C1 segment of cervical spinal cord (tissue), 14 donors: ENCODE data around the gene AP3D1.
"Not testable (repeated sequence)": the region's sequence is repeated elsewhere in the genome, so short reads cannot be mapped to it uniquely, and the experiment has no call there.

Experiments used
- DNase-seq, 14 donors: peaks; one replicate each; lab custom pipeline; 2025; lab: John Stamatoyannopoulos, UW

AP3D1 gene

GRCh38 chr19:2129022-2129421 is 22.3 kb downstream of the AP3D1 start:
- no peak for DNase-seq

GRCh38 chr19:2128252-2128651 is 23.1 kb downstream of the AP3D1 start:
- not testable (repeated sequence) for DNase-seq

- no peak for DNase-seq
These were observed 23.6 kb downstream of the AP3D1 start for GRCh38 chr19:2127758-2128157.

GRCh38 chr19:2126879-2127518 is 24.4 kb downstream of the AP3D1 start:
- no peak for DNase-seq

- no peak for DNase-seq
These were observed 27.5 kb downstream of the AP3D1 start for GRCh38 chr19:2123682-2124387.

GRCh38 chr19:2122982-2123381 is 28.4 kb downstream of the AP3D1 start:
- DNase-seq, result no peak

- DNase-seq, result no peak
These were observed 29.1 kb downstream of the AP3D1 start for GRCh38 chr19:2122251-2122650.

GRCh38 chr19:2121416-2122051 is 29.8 kb downstream of the AP3D1 start:
- DNase-seq, result no peak

GRCh38 chr19:2120821-2121220 is 30.5 kb downstream of the AP3D1 start:
- no peak for DNase-seq

GRCh38 chr19:2119921-2120785 is 31.2 kb downstream of the AP3D1 start:
- DNase-seq, result no peak

GRCh38 chr19:2118438-2118837 is 32.9 kb downstream of the AP3D1 start:
- no peak for DNase-seq

GRCh38 chr19:2117215-2117960 is 34.0 kb downstream of the AP3D1 start:
- peak in 2 of 14 donors; percentile 8 to 16 for DNase-seq

- no peak for DNase-seq
These were observed 34.9 kb downstream of the AP3D1 start for GRCh38 chr19:2116507-2116906.

GRCh38 chr19:2115911-2116426 is 35.4 kb downstream of the AP3D1 start:
- no peak for DNase-seq

- DNase-seq, result no peak
These were observed 36.0 kb downstream of the AP3D1 start for GRCh38 chr19:2115324-2115723.

GRCh38 chr19:2114821-2115220 is 36.5 kb downstream of the AP3D1 start:
- no peak for DNase-seq

- DNase-seq, result no peak
These were observed 37.1 kb downstream of the AP3D1 start for GRCh38 chr19:2114218-2114617.

GRCh38 chr19:2113439-2114211 is 37.7 kb downstream of the AP3D1 start:
- DNase-seq, result peak in 1 of 14 donors; percentile 51

GRCh38 chr19:2112516-2113320 is 38.6 kb downstream of the AP3D1 start:
- no peak for DNase-seq
